ENCODE measurements around the gene COA8.

COA8 gene

GRCh38 chr14:103597623-103598377 is 35.0 kb downstream of the COA8 start:
- no peak for DNase-seq (ENCODE audit: low read depth in 1 of 2, low spot score in 1 of 2)
- H3K27me3 ChIP-seq (ENCODE audit: insufficient read depth, poor library complexity, severe bottlenecking) = no peaks in the 10 kb centered on the region
- H3K4me3 ChIP-seq (replicated peaks; ENCODE audit: insufficient read depth, low read length) = no peak overlapping the region
- H3K27ac ChIP-seq (replicated peaks) = no peak overlapping the region
- TF ChIP-seq POLR2AphosphoS5 (IDR thresholded peaks at IDR 0.05; ENCODE audit: low read depth) (no peak), GABPA (IDR thresholded peaks at IDR 0.05; ENCODE audit: low read depth) (no peak), CTCF (IDR thresholded peaks at IDR 0.05; ENCODE audit: insufficient read depth, low read length) (no peak), SPI1 (IDR thresholded peaks at IDR 0.05; ENCODE audit: borderline replicate concordance, low read depth) (no peak), REST (IDR thresholded peaks at IDR 0.05; ENCODE audit: insufficient replicate concordance, low read depth) (no peak)

GRCh38 chr14:103600503-103600902 is 37.7 kb downstream of the COA8 start:
- no peak for DNase-seq (ENCODE audit: low read depth in 1 of 2, low spot score in 1 of 2)
- no peak for TF ChIP-seq CTCF (IDR thresholded peaks at IDR 0.05; ENCODE audit: insufficient read depth, low read length)
- no peak for TF ChIP-seq POLR2AphosphoS5 (IDR thresholded peaks at IDR 0.05; ENCODE audit: low read depth)
- no peak for TF ChIP-seq SPI1 (IDR thresholded peaks at IDR 0.05; ENCODE audit: borderline replicate concordance, low read depth)
- TF ChIP-seq REST (IDR thresholded peaks at IDR 0.05; ENCODE audit: insufficient replicate concordance, low read depth) = no peak
- TF ChIP-seq GABPA (IDR thresholded peaks at IDR 0.05; ENCODE audit: low read depth) = no peak
- no peak overlapping the region for H3K27ac ChIP-seq (replicated peaks)
- H3K27me3 ChIP-seq (ENCODE audit: insufficient read depth, poor library complexity, severe bottlenecking) = no peaks in the 10 kb centered on the region
- H3K4me3 ChIP-seq (replicated peaks; ENCODE audit: insufficient read depth, low read length) = no peak overlapping the region

GRCh38 chr14:103604620-103605019 is 41.9 kb downstream of the COA8 start:
- Histone ChIP-seq H3K4me3 (replicated peaks; ENCODE audit: insufficient read depth, low read length) (no peak overlapping the region), H3K27ac (replicated peaks) (no peak overlapping the region), H3K27me3 (ENCODE audit: insufficient read depth, poor library complexity, severe bottlenecking) (no peaks in the 10 kb centered on the region)
- no peak for TF ChIP-seq SPI1 (IDR thresholded peaks at IDR 0.05; ENCODE audit: borderline replicate concordance, low read depth)
- TF ChIP-seq REST (IDR thresholded peaks at IDR 0.05; ENCODE audit: insufficient replicate concordance, low read depth) = no peak
- TF ChIP-seq POLR2AphosphoS5 (IDR thresholded peaks at IDR 0.05; ENCODE audit: low read depth) = no peak
- no peak for TF ChIP-seq GABPA (IDR thresholded peaks at IDR 0.05; ENCODE audit: low read depth)
- no peak for TF ChIP-seq CTCF (IDR thresholded peaks at IDR 0.05; ENCODE audit: insufficient read depth, low read length)
- no peak for DNase-seq (ENCODE audit: low read depth in 1 of 2, low spot score in 1 of 2)
